LNCAP (cell line): ENCODE measurements around the gene ANKRD52.

Experiments
- CTCF ChIP-seq: fragments of 450-650 bp; IDR thresholded peaks from 2 replicates; pipeline ENCODE4 v1.5.1; 2017; ENCODE audit warnings: mild to moderate bottlenecking

The ANKRD52 gene

GRCh38 chr12:56256326-56256960, 1.7 kb downstream of the ANKRD52 start:
- no peak for TF ChIP-seq CTCF

GRCh38 chr12:56255671-56256070, 2.5 kb downstream of the ANKRD52 start:
- TF ChIP-seq CTCF, result no peak

GRCh38 chr12:56253091-56253490, 5.1 kb downstream of the ANKRD52 start:
- TF ChIP-seq CTCF, result no peak

- no peak for TF ChIP-seq CTCF
Measured at GRCh38 chr12:56252649-56253048, 5.5 kb downstream of the ANKRD52 start.

GRCh38 chr12:56248711-56249110, 9.5 kb downstream of the ANKRD52 start:
- TF ChIP-seq CTCF, result no peak

GRCh38 chr12:56247923-56248322, 10.3 kb downstream of the ANKRD52 start:
- TF ChIP-seq CTCF, result no peak

- TF ChIP-seq CTCF, result no peak
Measured at GRCh38 chr12:56244494-56244893, 13.7 kb downstream of the ANKRD52 start.

- no peak for TF ChIP-seq CTCF
Measured at GRCh38 chr12:56243731-56244181, 14.4 kb downstream of the ANKRD52 start.
